Kidney (tissue), 14 donors: ENCODE results near the gene ZC3H7A. TPM values are rescaled to one million over a fixed set of nuclear protein-coding genes. Genes with fewer than 3 reads are reported as not detected.
A peak's percentile ranks its signal among the peaks of the same experiment; 100 is the strongest.

Experiments used
- DNase-seq, 5 donors: peaks; one replicate each; pipeline ENCODE4 v3.0.0-alpha.2; 2013 to 2020
- FAIRE-seq: peaks from 2 replicates; lab custom pipeline; 2012; peaks lifted over from hg19 to GRCh38; lab: Jason Lieb, UNC
- H3K27ac ChIP-seq, 2 donors: one replicate each; pipeline ENCODE4 v1.7.0; 2013; ENCODE audit warnings: low read depth in 2 of 2, low read length in 2 of 2, inconsistent platforms in 1 of 2
- H3K27me3 ChIP-seq: one replicate; pipeline ENCODE4 v1.7.1; 2013; ENCODE audit warnings: low read length, inconsistent platforms; ENCODE audit not compliant: control insufficient read depth, insufficient read depth
- H3K36me3 ChIP-seq, 3 donors: one replicate each; pipeline versions ENCODE4 v1.7.0 to v1.7.1; 2013; ENCODE audit warnings: low read length in 3 of 3, control low read depth in 1 of 3, inconsistent platforms in 1 of 3; ENCODE audit not compliant: insufficient read depth in 3 of 3, control insufficient read depth in 2 of 3
- H3K4me1 ChIP-seq, 3 donors: one replicate each; pipeline versions ENCODE4 v1.7.0 to v1.7.1; 2013; ENCODE audit warnings: low read length in 3 of 3, inconsistent platforms in 1 of 3, low read depth in 1 of 3; ENCODE audit not compliant: control insufficient read depth in 2 of 3, insufficient read depth in 2 of 3
- H3K4me3 ChIP-seq, 3 donors: one replicate each; pipeline versions ENCODE4 v1.7.0 to v1.8.1; 2013; ENCODE audit warnings: low read length in 3 of 3, control low read depth in 1 of 3, inconsistent platforms in 1 of 3
- H3K9ac ChIP-seq, 3 donors: one replicate each; pipeline versions ENCODE4 v1.7.0 to v1.7.1; 2013; ENCODE audit warnings: low read length in 3 of 3, control low read depth in 1 of 3, inconsistent platforms in 1 of 3
- H3K9me3 ChIP-seq, 3 donors: one replicate each; pipeline versions ENCODE4 v1.7.0 to v1.7.1; 2013; ENCODE audit warnings: low read length in 3 of 3, control low read depth in 1 of 3, inconsistent platforms in 1 of 3; ENCODE audit not compliant: control insufficient read depth in 2 of 3, insufficient read depth in 1 of 3
- intact Hi-C: fragments of 100-400 bp; cut with DNase I; formaldehyde crosslinking; loops from one replicate; pipeline ENCODE4 v1.11.1; 2022
- polyA plus RNA-seq: library from polyadenylated mRNA; stranded (reverse); fragments of 350-450 nt; fragmentation: Illumina TruSeq; extraction: RNeasy Lipid Tissue Mini Kit (QIAGEN cat#74804); gene quantifications from one replicate; pipeline ENCODE4 v1.2.3, GENCODE V29; 2014; ENCODE audit warnings: low read depth, low replicate concordance; ENCODE audit not compliant: insufficient read depth
- total RNA-seq: library from RNA; stranded (reverse); fragmentation: NEBNext Ultra II Directional; extraction: Animal tissue kit (Norgen Biotek cat#: 25700); gene quantifications from one replicate; pipeline ENCODE4 v1.2.1, GENCODE V29; 2021
- TF ChIP-seq, protein P1 (sequence below): IDR thresholded peaks from 3 replicates; pipeline ENCODE4 v1.5.1; 2012; ENCODE audit warnings: mild to moderate bottlenecking, moderate library complexity, borderline replicate concordance; ENCODE audit not compliant: insufficient read depth; ENCODE audit errors: extremely low read depth
- donor health status: control.
- donor health status: control.
- donor health status: control.
- donor health status: control.
- donor health status: control.
- donor health status: DM: yes; HTN: yes; CAD: no.
- donor health status: Normal renal cell carcinoma (clear cell type).

Gene ZC3H7A
- total and polyA plus RNA-seq, 2 donors from 2014 or later = 23.8 to 59.5 TPM

DNA sequence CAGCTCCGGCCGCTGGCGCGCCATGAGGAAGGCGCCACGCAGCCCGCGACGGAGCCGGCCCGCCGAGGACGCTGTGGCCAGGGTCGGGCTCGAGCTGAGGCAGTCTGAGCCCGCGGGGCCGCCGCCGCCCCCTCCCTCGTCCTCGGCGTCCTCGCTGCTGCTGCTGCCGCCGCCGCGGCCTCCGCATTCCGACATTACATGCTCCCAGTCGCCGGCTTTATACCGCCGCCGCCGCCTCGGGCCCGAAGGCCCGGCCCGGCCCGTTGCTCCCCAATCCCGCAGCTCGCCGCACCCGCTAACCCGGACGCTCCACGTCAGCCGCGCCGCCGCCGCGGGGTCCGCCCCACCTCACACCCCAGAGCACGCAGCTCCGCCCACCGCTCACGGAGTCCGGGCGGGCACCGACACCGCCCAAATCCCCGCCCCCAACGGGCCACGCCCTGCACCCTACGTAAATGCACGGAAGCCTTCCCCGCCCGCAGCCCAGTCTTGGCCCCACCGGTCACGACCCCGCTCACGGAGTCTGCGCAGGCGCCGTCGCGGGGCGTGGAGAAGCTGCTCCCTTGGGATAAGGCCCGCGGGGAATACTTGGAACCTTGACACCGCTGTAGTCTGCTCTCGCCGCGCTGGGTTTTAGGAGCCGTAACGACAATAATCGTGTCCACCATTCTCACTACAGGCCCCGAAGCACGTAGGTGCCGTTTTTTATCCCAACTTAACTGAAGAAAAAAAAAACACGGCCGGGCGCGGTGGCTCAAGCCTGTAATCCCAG lies 54.3 kb downstream of the ZC3H7A start, which contains the start of gene TXNDC11:
Gene TXNDC11 (minus strand): TSS at position 322 of the 772 bp plus-strand sequence. CDS start 127 bp downstream, at position 195.
- intact Hi-C loops = no loop called here
- Histone ChIP-seq H3K4me1 (peaks cover 0 to 32% (median 11%) of the 10 kb centered on the region in 3 donors), H3K36me3 (no peaks in the 10 kb centered on the region)

DNA sequence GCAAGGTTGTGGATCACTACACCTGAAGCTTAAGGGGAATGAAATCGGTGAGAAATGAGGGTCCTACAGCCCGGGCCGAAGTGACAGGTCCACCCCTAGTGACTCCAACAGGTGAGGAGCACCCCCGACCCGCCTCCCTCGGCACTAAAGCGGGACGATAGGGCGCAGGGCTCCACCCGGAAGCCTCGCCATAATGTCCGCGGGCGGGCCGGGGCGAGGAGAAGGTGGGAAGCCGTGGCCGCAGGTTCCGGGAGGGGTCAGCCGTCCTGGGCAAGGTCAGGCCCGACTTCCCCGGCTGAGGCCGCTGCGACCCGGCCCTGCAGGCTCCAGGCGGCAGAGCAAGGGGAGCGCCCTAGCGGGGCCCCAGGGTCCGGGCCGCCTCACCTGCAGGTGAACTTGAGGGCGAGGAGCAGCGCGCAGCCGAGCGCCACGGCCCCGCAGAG lies 54.9 kb downstream of the ZC3H7A start:
- TF ChIP-seq, protein P1, sequence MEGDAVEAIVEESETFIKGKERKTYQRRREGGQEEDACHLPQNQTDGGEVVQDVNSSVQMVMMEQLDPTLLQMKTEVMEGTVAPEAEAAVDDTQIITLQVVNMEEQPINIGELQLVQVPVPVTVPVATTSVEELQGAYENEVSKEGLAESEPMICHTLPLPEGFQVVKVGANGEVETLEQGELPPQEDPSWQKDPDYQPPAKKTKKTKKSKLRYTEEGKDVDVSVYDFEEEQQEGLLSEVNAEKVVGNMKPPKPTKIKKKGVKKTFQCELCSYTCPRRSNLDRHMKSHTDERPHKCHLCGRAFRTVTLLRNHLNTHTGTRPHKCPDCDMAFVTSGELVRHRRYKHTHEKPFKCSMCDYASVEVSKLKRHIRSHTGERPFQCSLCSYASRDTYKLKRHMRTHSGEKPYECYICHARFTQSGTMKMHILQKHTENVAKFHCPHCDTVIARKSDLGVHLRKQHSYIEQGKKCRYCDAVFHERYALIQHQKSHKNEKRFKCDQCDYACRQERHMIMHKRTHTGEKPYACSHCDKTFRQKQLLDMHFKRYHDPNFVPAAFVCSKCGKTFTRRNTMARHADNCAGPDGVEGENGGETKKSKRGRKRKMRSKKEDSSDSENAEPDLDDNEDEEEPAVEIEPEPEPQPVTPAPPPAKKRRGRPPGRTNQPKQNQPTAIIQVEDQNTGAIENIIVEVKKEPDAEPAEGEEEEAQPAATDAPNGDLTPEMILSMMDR = no peak
- Histone ChIP-seq H3K27me3 (no peaks in the 10 kb centered on the region), H3K9ac (peak overlapping the region; percentile 65 to 99 (median 89)), H3K9me3 (no peaks in the 10 kb centered on the region), H3K4me3 (peak overlapping the region; percentile 74 to 96 (median 93)), H3K36me3 (no peaks in the 10 kb centered on the region), H3K27ac (peak overlapping the region; percentile 94 to 97), H3K4me1 (peaks cover 0 to 26% (median 10%) of the 10 kb centered on the region in 3 donors)
- peak in 3 of 5 donors; percentile 50 to 88 (median 74) for DNase-seq
- FAIRE-seq = no peak
- intact Hi-C loops = no loop called here

More for the DNA sequence above, 54.3 kb downstream of the ZC3H7A start, which contains the start of gene TXNDC11:
- peak within 1 kb of the TSS; percentile 72 to 99 (median 89) for H3K9ac ChIP-seq
- TF ChIP-seq, protein P1 = no peak
- H3K4me3 ChIP-seq = peak within 1 kb of the TSS; percentile 81 to 96 (median 93)
- FAIRE-seq (no peak), DNase-seq (peak; percentile 99 to 100 (median 99))
- no peaks in the 10 kb centered on the region for H3K9me3 ChIP-seq
- H3K27me3 ChIP-seq = no peaks in the 10 kb centered on the region
- H3K27ac ChIP-seq = peak within 1 kb of the TSS; percentile 94 to 97

DNA sequence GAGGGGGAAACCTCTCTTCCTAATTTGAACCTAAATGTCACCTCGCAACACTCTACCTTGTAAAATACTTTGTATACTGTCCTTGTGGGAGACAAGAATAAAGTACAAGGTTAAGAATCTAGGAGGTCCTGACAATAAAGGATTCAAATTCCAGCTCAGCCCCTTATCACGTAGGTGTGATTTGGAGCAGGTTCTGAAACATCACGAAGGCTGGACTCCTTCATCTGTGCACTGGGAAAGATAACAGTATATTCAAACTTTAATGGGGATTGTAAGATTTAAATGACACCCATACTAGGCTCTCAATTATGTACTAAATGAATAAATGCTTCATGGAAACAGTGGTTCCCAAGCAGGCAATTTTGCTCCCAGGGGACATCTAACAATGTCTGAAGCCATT lies 56.5 kb downstream of the ZC3H7A start:
- FAIRE-seq = no peak
- peaks cover 0 to 29% (median 18%) of the 10 kb centered on the region in 3 donors for H3K4me1 ChIP-seq
- no peaks in the 10 kb centered on the region for H3K9me3 ChIP-seq
- no peaks in the 10 kb centered on the region for H3K27me3 ChIP-seq
- H3K27ac ChIP-seq = peak overlapping the region; percentile 94 to 97
- intact Hi-C loops = no loop called here
- H3K9ac ChIP-seq = peak overlapping the region in 1 of 3 donors; percentile 99
- TF ChIP-seq, protein P1 = no peak
- H3K4me3 ChIP-seq = peak overlapping the region in 2 of 3 donors; percentile 93 to 96
- peaks cover 0 to 13% (median 6%) of the 10 kb centered on the region in 3 donors for H3K36me3 ChIP-seq
- no peak for DNase-seq
